RWPE1 (cell line): ENCODE results near the gene BLOC1S6.
A peak's percentile ranks its signal among the peaks of the same experiment; 100 is the strongest.

ENCODE experiments used
- CTCF ChIA-PET: fragments of 350-600 bp; sonication (Branson Sonifier 250); formaldehyde crosslinking; extraction: SDS; loops from one replicate; lab custom pipeline; 2021; lab: Yijun Ruan, JAX
- POLR2A ChIA-PET: fragments of 400-600 bp; formaldehyde crosslinking; extraction: SDS; loops from one replicate; lab custom pipeline; 2020; ENCODE audit warnings: antibody characterized with exemption; ENCODE audit not compliant: low non-redundant PET; lab: Yijun Ruan, JAX
- DNase-seq: peaks from one replicate; pipeline ENCODE4 v3.0.0; 2012; ENCODE audit warnings: low spot score
- H3K27ac ChIP-seq: fragments of 450-650 bp; 2 replicates; pipeline ENCODE4 v1.5.1; 2017
- TF ChIP-seq, protein P1 (sequence below): fragments of 450-650 bp; conservative IDR thresholded peaks from 2 replicates; pipeline ENCODE4 v1.5.1; 2017; ENCODE audit warnings: low read depth, mild to moderate bottlenecking

The BLOC1S6 gene

DNA sequence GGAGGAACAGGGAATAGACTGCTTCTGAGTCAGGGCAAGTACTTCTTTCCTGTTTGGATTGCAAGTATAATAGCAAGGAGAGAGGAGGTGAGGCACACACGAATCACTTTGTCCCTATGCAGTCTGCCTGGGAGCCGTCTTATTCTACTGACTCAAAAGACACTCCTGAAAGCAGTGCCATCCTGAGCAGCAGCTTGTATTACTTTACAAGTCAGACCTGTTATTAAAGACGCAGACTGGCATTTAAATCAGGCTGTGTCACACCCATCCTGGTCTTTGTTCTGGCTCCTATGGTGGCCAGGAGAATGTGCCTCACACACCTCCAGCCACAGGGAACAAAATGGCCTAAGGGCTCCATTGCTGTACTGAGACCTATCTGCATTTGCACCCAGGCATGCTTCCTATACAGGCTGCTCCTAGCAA is 29.7 kb downstream of the BLOC1S6 start:
- TF ChIP-seq, protein P1, sequence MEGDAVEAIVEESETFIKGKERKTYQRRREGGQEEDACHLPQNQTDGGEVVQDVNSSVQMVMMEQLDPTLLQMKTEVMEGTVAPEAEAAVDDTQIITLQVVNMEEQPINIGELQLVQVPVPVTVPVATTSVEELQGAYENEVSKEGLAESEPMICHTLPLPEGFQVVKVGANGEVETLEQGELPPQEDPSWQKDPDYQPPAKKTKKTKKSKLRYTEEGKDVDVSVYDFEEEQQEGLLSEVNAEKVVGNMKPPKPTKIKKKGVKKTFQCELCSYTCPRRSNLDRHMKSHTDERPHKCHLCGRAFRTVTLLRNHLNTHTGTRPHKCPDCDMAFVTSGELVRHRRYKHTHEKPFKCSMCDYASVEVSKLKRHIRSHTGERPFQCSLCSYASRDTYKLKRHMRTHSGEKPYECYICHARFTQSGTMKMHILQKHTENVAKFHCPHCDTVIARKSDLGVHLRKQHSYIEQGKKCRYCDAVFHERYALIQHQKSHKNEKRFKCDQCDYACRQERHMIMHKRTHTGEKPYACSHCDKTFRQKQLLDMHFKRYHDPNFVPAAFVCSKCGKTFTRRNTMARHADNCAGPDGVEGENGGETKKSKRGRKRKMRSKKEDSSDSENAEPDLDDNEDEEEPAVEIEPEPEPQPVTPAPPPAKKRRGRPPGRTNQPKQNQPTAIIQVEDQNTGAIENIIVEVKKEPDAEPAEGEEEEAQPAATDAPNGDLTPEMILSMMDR = no peak
- DNase-seq = no peak
- H3K27ac ChIP-seq = no peak overlapping the region
- CTCF ChIA-PET = interaction anchor here (0.6 to 1.7 kb wide), 2 partner anchors 19 to 88 kb away, joined by 4 read pairs; no protein-coding TSS in a partner anchor
- POLR2A ChIA-PET = no interaction called here

DNA sequence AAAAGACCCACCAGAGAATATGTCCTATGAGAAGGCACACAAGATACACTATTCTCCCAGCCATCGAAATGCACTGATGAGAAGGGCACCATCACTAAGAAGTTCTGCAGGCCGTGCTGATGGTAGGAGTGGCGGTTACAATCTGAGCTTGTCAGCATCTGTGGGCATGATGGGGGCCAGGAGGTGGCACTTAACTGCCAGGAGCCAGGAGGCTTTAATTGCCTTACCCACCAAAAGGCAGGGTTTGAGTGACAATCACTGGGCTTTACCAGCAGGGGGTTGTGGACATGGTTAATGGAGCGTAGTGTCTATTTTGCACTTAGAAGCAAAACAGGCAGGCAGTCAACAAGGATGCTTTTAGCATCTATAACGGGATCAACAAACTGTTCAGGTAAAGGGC is 31.6 kb downstream of the BLOC1S6 start:
- H3K27ac ChIP-seq = no peak overlapping the region
- no peak for DNase-seq
- TF ChIP-seq, protein P1 = no peak
- ChIA-PET POLR2A (no interaction called here), CTCF (interaction anchor here (0.6 kb wide), 1 partner anchor 113 kb away, joined by 3 read pairs; no protein-coding TSS in a partner anchor)

DNA sequence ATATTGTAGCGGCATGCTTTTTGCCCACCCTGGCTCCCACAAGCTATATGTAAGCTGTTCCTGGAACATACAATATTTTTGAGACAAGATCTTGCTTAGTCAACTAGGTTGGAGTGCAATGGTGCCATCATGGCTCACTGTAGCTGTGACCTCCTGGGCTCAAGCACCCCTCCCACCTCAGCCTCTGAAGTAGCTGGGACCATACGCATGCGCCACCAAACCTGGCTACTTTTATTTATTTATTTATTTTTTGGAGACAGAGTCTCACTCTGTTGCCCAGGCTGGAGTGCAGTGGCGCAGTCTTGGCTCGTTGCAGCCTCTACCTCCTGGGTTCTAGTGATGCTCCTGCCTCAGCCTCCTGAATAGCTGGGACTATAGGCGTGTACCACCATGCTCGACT is 41.0 kb downstream of the BLOC1S6 start:
- TF ChIP-seq, protein P1 = no peak
- ChIA-PET POLR2A (no interaction called here), CTCF (no interaction called here)
- no peak overlapping the region for H3K27ac ChIP-seq
- DNase-seq = no peak

DNA sequence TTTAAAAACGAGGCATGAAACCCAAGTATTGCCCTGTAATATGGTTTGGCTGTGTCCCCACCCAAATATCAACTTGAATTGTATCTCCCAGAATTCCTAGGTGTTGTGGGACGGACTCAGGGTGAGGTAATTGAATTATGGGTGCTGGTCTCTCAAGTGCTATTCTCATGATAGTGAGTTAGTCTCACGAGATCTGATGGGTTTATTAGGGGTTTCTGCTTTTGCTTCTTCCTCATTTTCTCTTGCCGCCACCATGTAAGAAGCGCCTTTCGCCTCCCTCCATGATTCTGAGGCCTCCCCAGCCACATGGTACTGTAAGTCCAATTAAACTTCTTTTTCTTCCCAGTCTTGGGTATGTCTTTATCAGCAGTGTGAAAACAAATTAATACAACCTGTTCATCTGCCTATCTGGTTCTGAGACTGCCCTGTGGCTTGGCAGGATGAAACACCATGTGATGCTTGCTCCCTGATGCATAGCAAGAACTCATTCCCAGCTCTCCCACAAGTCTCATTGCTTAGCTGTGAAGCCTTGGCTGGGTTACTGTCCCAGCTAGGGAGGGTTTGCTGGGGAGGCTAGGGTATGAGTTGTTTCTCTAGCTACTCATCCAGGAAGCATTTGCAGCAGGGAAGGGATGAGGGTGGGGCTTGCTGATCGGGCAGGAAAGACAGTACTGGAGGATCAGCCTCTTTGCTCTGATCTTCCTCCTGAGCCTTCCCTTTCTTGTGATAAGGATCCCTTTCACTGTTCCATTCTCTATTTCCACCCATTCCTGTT is 43.9 kb downstream of the BLOC1S6 start:
- H3K27ac ChIP-seq = peak overlapping the region; percentile 81
- POLR2A ChIA-PET = no interaction called here
- TF ChIP-seq, protein P1 = no peak
- DNase-seq = peak; percentile 61
- CTCF ChIA-PET = no interaction called here

DNA sequence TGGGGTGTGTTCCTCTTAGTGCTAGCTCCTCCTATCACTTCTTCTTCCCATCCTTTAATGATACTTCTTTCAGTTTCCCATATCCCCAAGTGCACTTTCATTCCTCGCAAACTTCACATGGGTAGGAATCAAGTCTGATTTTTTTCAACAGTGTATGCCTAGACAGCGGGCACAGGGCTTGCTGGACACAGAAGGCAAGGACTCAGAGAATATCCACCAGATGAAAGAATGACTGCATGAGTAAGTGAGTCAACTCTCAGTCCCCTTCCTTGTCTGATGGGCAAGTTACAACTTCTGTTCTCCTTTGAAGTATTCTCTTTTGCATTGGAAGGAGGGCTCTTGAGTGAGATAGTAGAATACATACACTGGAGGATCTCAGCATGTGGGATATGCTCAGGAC is 44.6 kb downstream of the BLOC1S6 start:
- POLR2A ChIA-PET = no interaction called here
- H3K27ac ChIP-seq = peak overlapping the region; percentile 81

DNA sequence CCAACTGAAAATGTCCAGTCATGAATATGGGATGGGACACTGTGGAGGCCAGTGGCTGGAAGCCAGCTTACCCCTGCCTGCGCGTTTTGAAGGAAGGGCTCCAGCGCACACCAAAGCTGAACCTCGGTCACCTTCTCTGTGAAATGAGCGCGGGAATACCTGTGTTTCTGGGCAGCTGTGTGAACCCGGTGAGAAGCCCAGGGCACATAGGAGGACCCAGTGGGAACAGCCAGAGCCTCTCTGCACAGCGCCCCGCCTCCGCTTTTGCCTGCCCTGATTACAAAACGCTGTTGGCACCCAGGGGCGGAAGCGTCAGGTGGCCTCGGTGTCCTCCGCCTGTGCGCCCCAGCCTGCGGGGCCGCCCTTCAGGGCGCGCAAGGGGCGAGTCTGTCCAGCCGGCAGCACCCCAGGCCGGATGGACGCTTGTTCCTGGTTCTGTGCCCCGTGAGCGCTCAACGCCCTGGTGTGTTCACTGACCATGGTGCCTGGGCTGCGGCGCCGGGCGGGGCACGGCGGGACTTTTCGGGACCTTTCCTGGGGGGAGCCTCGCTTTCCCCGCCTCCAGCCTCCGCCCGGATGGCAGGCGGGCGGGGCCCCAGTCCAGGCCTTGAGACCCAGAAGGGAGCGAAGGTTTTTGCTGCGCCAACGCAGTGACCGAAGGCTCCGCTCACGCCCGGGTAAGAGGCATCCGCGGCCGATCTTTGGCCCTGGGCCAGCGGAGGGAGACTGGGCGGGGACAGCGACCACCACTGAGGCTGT is 47.4 kb downstream of the BLOC1S6 start, which contains the start of gene SQOR:
Gene SQOR (plus strand): TSS at position 598 of the 759 bp plus-strand sequence. CDS start 23,895 bp downstream, outside the sequence.
- POLR2A ChIA-PET = no interaction called here
- TF ChIP-seq, protein P1 = no peak
- DNase-seq = peak; percentile 83
- peak within 1 kb of the TSS; percentile 95 for H3K27ac ChIP-seq
- CTCF ChIA-PET = interaction anchor here (0.6 to 1.5 kb wide), 2 partner anchors 13 to 471 kb away, joined by 3 read pairs; no protein-coding TSS in a partner anchor

More for the DNA sequence above, 44.6 kb downstream of the BLOC1S6 start:
- TF ChIP-seq, protein P1 = no peak
- CTCF ChIA-PET = no interaction called here
- DNase-seq = no peak
